Activated CD8-positive, alpha-beta memory T cell treated with anti-CD3 and anti-CD28 coated beads for 48 hours (primary cell): ENCODE data around the gene TMCC3.
"Not testable (repeated sequence)": the region's sequence is repeated elsewhere in the genome, so short reads cannot be mapped to it uniquely, and the experiment has no call there.

Experiments
- DNase-seq, 3 experiments: peaks; one replicate each; pipeline ENCODE4 v3.0.0-alpha.2; 2020; ENCODE audit warnings: low read depth in 2 of 3, low spot score in 2 of 3

The TMCC3 gene

GRCh38 chr12:94604366-94604698, 46.0 kb downstream of the TMCC3 start:
- DNase-seq = no peak

GRCh38 chr12:94603434-94604365, 46.7 kb downstream of the TMCC3 start:
- DNase-seq = peak; percentile 4 to 30 (median 10)

GRCh38 chr12:94602024-94602423, 48.3 kb downstream of the TMCC3 start:
- DNase-seq = no peak

- DNase-seq = not testable (repeated sequence)
Observed at GRCh38 chr12:94601307-94601706, 49.0 kb downstream of the TMCC3 start.

- no peak for DNase-seq
Observed at GRCh38 chr12:94599189-94599588, 51.2 kb downstream of the TMCC3 start.

- DNase-seq = no peak
Observed at GRCh38 chr12:94597268-94597667, 53.1 kb downstream of the TMCC3 start.

- no peak for DNase-seq
Observed at GRCh38 chr12:94596596-94596995, 53.8 kb downstream of the TMCC3 start.

GRCh38 chr12:94595152-94595551, 55.2 kb downstream of the TMCC3 start:
- DNase-seq = no peak

GRCh38 chr12:94594443-94594825, 55.9 kb downstream of the TMCC3 start:
- DNase-seq = no peak

GRCh38 chr12:94593822-94594442, 56.4 kb downstream of the TMCC3 start:
- DNase-seq = no peak

GRCh38 chr12:94592723-94593122, 57.6 kb downstream of the TMCC3 start:
- DNase-seq = not testable (repeated sequence)

GRCh38 chr12:94592080-94592479, 58.3 kb downstream of the TMCC3 start:
- DNase-seq = no peak

GRCh38 chr12:94590428-94590827, 59.9 kb downstream of the TMCC3 start:
- DNase-seq = no peak

- DNase-seq = no peak
Observed at GRCh38 chr12:94589591-94590001, 60.8 kb downstream of the TMCC3 start.

- DNase-seq = no peak
Observed at GRCh38 chr12:94588346-94588745, 62.0 kb downstream of the TMCC3 start.

GRCh38 chr12:94587266-94588241, 62.8 kb downstream of the TMCC3 start:
- no peak for DNase-seq

- DNase-seq = no peak
Observed at GRCh38 chr12:94586589-94587259, 63.6 kb downstream of the TMCC3 start.

- no peak for DNase-seq
Observed at GRCh38 chr12:94585626-94586025, 64.7 kb downstream of the TMCC3 start.

- DNase-seq = no peak
Observed at GRCh38 chr12:94584377-94584776, 66.0 kb downstream of the TMCC3 start.

- no peak for DNase-seq
Observed at GRCh38 chr12:94582591-94582990, 67.8 kb downstream of the TMCC3 start.
